T-helper 2 cell treated with Interferon-gamma antibody and Interleukin-4, amounts not matched to agents 100 ng/mL and 5 ng/mL, for 36 hours (primary cell): Measurements from ENCODE around the gene EPB41L3. TPM values are rescaled to one million over a fixed set of nuclear protein-coding genes. Genes with fewer than 3 reads are reported as not detected.
"Not testable (repeated sequence)": the region's sequence is repeated elsewhere in the genome, so short reads cannot be mapped to it uniquely, and the experiment has no call there.

Source experiments
- intact Hi-C: fragments of 100-400 bp; cut with micrococcal nuclease; formaldehyde crosslinking; loops from one replicate; pipeline ENCODE4 v1.15.1; 2023
- total RNA-seq: library from RNA; stranded (reverse); gene quantifications from 2 replicates; pipeline ENCODE4 v1.2.3, GENCODE V29; 2022

EPB41L3 gene
- total RNA-seq, 1 donor from 2014 or later, result 1.6 TPM

DNA sequence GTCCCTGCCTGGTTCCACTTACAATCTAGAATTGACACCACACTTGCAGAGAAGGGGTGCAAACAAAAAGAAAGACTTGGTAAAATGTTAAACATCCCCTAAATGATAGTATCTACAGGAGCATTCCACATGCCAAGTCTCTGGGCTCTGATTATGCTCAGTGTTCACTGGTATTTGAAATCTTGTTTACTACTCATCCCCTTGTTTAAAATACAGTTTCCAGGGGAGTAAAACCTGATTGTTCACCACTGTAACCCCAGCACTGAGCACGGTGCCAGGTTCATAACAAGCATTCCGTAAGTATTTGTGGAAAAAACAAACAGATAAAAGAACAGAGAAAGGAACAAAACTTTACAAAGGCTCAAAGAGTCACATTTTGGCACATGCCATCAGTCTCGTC, 11.7 kb downstream of the EPB41L3 start:
- intact Hi-C loops, result no loop called here

DNA sequence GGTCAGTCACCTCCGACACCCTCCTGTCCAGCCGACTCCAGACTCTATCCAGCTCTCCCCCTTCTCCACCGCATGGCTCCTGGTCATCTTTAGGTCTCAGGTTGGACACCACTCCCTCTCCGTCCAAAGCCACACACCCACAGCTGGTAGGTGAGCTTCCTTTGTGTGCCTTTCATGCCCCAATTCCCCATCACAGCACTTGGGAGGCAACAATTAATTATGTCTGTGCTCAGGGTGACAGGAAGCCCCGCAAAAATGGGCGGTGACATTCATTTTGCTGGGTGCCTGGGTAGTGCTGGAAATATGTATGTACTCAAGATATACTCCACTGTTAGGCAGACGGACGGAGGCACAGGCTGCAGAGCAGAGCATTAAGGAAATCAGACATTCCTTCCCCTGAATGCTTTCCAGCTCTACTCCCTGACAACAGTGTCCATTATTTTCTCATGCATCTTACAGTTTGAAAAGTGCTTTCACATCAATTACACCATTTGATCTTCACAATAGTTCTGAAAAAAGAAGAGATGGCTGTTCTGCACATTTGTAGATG, 13.1 kb downstream of the EPB41L3 start:
- intact Hi-C loops, result no loop called here

DNA sequence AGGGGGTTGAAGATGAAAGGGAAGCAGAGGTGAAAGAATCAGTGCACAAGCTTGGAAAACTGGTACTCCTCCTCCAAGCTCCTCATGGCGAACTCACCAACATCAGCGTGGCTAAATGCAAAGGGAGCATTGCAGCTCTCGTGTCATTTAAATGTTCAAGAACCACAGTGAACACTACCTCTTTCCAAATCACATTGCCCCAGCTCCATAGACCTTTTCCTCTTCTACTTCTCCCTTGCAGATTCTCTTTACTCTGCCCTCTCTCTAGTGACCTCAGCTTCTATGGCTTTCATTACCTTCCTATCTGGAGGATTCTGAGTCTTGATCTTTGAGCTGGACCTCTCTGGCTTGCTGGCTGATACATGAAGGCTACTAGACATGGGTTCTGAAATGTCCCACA, 14.3 kb downstream of the EPB41L3 start:
- intact Hi-C loops, result no loop called here

DNA sequence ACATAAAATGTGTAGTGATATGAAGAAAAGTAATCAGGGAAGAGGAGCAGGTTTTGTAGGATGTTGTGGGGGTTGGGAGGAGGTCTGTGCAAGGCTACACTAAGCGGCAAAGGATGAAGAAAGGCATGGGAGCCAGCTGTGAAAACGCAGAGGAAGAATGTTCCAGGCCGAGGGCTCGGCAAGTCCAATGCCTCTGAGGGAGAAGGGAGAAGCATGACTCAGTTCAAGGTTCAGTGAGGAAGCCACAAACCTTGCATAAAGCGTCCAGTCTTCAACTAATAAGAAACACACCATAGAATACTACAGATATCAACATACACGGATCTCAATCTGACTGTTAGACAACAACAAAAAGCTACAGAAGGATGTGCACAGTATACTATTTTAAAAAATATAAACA, 16.2 kb downstream of the EPB41L3 start:
- intact Hi-C loops, result no loop called here

DNA sequence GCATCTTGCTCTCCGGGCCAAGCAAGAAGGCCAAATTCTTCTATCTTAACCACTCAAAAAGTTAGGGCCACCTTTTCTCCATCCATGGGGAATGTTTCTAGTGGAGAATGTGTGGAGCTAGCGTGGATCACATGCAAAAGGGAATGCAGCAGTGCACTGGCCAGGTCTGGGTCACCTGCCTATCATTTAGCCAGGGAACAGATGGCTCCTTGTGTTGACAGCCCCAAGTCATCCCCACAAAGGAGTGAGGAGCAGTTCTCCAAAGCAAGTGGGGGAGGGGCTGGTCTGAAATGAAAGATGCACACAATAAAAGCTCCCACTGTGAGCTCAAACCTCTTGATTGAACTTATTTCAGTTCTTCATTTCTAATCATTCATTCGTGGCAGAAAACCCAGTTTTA, 19.1 kb downstream of the EPB41L3 start:
- intact Hi-C loops, result no loop called here

DNA sequence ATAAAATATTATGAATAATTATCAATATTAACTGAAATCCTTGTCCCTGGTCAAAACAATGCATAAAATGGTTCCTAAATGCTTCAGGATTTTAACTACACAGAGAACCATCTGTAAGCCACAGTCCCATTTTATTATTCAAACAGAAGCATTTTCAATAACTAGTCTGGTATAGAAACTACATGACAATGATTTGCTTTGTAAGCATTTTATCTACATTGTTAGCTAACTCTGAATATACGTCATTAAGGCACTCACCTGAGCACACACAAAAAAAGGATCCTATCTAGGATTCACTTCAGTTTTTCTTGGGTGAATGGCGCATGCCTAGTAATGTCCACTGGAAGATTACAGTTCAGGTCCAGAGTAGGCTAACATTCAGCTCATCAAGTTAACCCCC, 22.8 kb downstream of the EPB41L3 start:
- intact Hi-C loops, result no loop called here

DNA sequence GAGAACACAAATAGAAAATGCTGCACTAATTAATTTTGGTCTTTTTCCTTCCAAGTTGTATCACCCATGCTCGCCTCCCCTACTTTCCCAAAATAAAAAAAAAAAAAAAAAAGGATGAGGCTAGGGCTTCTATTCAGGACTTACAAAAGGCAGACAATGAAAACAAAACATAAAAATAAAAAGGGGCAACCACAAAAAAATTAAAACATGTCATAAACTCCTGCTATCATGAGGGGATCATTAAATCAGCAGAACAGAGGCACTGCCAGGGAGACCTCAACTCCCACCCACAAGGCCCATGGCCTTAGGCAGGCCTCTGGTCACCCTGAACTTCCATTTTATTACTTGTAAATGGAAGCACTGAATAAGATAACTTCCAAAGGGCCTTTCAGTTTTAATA, 23.3 kb downstream of the EPB41L3 start:
- intact Hi-C loops, result no loop called here

DNA sequence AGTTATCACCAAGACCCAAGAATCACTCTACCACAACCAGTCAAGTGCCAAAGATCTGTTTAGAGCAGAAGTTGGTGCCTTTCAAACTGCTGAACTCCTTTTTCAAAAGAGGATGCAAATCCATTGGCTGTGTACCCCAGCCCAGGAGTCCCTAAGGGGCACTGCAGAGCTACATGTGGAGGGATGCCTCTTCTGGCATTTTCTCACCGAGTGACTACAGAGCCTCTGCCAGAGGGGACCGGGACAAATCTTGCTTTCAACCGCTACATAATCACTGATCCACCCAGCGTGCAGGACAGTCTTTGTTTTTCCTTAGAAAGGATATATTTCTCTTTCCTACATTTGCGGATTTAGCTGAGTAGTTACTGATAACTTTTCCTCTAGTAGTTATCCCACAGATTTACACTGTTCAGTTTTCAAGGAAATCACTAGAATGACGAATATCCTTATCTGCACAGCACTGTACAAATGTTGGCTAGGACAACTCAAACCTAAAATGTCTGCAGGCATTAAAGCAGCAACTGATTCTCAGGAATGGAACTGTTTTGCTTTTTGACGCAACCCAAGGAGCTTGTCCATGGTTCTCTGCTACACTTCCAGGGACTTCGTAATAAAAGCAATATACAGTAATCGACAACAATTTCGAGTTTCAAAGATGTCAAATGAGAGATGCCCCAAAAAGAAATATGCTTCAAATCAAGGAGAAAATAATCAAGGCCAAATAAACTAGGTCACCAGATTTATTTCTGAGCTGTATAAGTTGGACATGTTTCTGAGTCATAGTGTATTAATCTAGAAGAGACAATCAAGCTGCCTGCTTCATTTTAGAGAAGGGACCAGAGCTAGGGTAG, 24.1 kb downstream of the EPB41L3 start:
- intact Hi-C loops, result no loop called here

DNA sequence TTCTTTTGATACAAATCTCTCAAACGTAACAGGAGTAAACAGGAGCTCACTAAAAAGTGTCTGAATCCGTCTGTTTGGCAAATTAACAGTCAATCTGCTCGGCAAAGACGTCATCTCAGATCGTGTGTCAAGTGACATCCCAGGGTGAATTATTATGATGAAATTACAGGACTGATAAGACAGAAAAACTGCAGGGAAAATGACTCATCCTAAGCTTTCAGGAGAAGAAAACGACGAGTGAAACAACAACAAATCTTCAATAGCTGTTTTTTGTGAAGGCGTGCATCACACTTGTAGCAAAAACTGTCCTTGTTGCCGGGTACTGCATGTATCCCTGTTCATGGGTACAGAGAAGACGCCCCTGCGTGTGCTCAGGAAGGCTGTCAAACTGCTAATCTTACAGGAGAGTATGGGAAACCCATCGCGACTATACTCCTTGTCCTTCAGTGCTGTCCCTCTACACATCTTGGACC, 24.9 kb downstream of the EPB41L3 start:
- intact Hi-C loops, result no loop called here

DNA sequence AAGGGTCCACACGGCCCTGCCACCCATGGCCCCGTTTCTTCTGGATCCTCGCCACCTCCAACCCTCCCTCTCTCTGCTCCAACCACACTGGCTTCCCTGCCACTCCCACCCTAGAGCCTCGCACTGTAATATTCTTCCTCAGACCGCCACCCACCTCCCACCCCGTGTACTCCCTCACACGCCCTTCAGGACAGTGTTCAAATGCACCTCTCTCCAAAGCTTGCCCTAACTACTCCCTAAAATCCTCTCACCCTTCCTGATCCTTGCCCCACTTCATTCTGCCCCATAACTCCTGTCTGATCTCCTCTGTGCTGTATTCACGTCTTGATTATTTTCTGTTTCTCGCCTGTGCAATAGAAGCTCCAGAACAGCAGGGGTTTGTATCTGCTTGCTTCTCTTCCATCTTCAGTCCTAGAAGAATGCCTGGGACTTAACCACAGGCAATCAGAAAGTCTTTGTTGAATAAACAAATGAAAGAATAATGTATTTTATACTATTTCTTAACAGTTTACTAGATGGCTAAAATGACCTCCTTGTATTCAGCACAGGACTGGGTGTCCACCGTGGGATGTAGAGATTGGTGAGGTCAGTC, 25.5 kb downstream of the EPB41L3 start:
- intact Hi-C loops, result no loop called here

DNA sequence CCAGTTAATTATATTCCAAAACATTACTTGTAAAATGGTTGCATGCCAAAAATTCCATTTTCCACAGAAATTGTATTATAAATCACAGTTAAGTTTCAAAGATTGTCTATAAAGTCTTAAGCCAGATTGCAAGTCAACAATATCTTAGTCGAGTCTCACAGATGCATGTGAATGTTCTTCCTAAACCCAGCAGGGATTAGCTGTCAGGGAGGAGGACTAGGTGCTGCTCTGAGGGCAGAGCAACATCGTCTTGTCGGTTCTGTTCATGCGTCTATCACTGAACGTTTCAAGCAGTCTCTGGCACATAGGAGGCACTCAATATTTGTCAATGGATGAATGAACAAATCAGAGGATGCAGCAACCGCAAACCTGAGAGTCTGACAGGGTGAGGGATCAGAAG, 27.0 kb downstream of the EPB41L3 start:
- intact Hi-C loops, result no loop called here

DNA sequence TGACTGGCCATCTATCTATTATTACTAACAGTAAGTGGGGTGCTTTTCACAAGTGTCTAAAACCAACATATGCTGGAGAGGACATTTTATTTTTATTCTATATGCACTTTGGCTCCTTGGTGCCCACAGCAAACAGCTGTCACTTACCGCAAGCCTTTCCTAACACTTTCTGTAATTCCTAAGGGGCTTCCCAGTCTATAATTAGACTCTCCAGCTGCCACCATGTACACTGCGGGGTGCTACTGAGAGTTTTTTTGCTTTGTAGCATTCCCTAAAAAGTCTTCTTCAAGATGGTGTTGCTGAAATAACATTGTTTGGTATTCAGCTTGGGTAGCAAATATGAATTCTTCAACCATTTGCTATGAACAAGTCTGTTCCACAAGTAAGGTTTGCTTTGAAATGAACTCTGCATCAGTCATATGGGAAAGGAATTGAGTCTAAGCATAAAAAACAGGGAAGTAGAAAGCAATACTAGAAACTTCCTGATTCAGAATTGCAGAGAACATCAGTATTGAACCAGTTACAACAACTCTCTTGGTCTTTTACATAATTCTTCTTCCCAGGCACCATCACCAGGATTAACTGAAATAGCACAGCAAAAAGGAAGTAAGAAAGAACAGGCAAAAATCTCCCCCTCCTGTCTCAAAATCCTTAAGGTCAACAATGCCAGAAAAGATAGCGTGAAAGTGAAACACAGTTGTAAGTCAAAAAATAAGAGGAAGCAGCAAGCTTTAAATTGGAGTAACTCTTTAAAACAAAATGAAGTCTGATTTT, 28.6 kb downstream of the EPB41L3 start:
- intact Hi-C loops, result no loop called here

DNA sequence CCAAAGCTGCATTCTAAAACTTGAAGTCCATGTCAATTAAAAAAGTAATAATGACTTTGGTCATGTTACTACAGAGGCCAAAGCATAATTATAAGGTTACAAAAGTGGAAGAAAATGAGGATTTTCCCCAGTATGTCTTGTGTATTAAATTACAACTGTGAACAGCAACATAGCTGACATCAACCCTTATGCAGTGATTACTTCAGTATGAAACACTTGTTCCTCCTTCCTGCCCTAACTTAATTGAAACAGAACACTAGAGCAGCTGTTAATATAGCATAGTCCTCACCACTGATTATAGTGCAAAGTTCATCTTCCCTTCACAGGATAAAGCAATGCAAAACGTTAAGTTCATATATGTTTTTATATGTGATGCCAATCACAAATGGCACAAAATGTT, 29.9 kb downstream of the EPB41L3 start:
- intact Hi-C loops, result no loop called here

DNA sequence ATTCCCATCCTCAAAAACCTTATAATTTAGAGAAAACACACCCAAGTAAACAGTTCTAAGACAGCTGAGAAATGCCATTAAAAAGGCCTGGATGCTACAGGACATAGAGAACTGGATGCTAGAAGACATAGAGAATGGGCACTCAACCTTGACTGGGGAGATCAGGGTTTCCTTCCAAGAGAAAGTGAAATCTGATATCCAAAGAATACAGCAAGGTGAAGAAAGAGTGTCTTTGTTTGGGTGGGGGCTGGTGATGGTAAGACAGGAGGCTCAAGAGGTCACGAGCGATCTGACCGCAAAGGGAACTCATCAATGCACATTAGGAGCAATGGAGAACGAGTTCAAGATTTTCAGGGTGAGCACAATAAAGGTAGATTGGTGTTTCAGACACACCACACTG, 31.6 kb downstream of the EPB41L3 start:
- intact Hi-C loops, result no loop called here

DNA sequence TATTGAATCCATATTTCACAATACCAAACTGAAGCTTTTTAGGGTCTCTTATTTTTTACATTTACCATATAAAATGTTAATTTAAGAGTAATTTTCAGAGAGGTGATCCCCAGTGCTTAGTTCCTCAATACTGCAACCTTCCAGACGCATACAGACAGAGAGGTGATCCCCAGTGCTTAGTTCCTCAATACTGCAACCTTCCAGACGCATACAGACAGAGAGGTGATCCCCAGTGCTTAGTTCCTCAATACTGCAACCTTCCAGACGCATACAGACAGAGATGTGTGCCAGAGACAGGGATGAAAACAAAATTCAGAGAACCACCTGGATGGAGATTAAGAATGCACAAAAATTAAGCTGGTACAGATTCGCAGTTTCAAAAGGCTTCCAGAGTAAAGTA, 32.3 kb downstream of the EPB41L3 start:
- intact Hi-C loops, result not testable (repeated sequence)

DNA sequence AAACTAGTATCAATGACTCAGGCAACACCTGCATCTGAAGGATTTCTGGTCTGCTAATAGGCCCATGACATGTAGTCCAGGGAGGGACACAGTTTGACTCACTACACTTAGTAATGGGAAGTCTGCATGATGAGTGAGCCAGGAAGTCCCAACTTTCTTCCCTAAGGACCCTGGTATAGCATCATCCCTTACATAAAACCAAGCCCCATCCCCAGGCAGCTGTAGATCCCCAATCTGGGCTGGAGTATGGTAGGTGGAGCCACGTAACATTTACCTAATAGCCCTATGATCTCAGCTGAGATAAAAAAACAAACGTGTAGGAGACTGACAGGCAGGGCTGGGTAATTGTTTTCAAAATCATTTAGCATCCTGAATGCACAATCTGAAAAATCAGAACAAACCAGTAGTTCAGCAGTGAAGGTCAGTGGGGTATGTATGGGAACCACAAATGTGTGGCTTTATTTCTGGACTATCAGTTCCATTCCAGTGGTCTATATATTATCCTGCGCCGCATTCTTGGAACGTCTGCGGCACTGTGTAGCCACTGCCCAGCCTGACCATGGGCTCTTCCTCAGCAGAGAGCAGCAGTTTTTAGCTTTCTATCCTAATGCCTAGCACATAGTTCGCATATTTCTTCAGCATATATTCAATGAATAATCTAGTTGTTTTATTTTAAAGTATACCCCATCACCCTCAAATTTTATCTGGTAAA, 33.5 kb downstream of the EPB41L3 start:
- intact Hi-C loops, result no loop called here

DNA sequence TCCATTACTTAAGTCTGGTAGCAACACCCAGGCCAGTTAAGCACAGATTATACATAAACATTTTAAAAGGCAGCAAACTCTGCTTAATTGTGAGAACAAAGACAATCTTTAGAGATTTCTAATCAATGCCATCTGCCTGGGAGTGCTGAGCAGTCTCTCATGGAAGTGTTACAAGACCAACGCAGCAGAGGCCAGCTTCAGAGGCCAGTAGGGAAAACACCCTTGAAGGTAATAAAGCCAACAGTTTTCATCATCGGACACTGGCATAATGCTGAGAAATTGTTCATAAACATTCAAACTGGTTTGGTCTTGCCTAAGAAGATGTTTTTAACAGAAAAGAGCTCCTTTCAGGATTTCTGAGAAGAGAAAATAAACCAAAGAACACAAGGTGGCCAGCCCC, 35.0 kb downstream of the EPB41L3 start:
- intact Hi-C loops, result no loop called here

DNA sequence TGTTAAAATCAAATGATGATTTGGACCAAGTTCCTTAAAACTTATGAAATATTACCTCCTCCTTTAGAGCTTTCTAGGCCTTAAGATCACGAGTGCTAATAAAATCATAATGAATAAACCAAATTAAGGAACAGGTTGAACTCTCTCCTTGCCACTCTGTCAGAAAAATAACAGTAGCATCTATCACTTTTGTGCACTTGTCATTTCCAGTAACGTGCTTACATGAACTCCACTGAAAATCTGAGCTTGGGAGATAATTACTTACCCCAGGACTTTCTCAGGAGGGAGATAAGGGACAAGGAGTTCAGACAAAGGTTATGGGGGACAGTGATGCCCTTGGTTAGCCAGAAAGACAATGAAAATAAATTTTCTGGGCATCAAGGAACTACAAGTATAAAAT, 36.0 kb downstream of the EPB41L3 start:
- intact Hi-C loops, result no loop called here

DNA sequence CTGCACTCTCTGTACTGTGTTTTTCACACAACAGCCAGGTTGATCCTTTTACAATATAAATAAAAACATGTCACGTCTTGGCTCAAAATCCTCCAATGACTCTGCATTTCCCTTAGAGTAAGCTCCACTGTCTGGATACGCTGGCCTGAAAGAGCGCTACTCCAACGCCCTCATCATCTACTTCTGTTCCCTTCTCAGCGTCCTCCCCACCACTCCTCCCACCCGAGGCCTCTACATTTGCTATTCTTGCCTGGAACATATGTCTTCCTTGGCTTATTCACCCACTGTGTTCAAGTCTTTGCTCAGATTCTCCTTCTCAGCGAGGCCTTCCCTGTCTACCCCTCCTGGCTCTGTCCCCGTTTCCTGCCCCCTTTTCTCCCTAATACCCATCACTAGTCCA, 37.6 kb downstream of the EPB41L3 start:
- intact Hi-C loops, result no loop called here

DNA sequence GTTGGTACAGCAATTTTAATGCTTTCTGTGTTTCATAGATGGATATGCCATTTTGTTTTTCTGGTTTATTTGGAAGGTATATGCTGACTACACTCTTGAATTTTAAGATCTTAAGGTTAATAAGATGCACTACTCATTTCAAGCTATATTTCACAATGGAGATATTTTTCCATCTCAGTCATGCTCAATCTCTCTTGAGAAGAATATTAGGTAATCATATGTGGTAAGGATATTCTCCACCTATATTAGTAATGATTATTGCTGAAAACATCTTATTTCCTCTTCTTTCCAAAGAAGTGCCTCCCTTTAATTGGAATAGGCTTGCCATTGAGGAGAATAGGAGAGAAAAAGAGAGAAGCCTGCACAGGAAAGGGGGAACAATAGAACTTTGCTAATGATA, 40.1 kb downstream of the EPB41L3 start:
- intact Hi-C loops, result no loop called here
